HL-60 (cell line): ENCODE measurements around the gene SOWAHA.

Source experiments
- DNase-seq, 2 experiments: peaks; one replicate each; pipeline ENCODE4 v3.0.0-alpha.2; 2010 to 2020; ENCODE audit warnings: low read depth in 1 of 2, low spot score in 1 of 2
- H3K27ac ChIP-seq: fragments of 250-450 bp; sonication (Bioruptor Pico); replicated peaks from 2 replicates; pipeline ENCODE4 v1.5.1; 2020; ENCODE audit warnings: mild to moderate bottlenecking, moderate library complexity
- H3K27me3 ChIP-seq: fragments of 250-450 bp; sonication (Bioruptor Pico); 2 replicates; pipeline ENCODE4 v1.5.1; 2021; ENCODE audit warnings: mild to moderate bottlenecking, moderate library complexity; ENCODE audit not compliant: insufficient read depth, poor library complexity, severe bottlenecking
- H3K4me3 ChIP-seq: replicated peaks from 2 replicates; pipeline ENCODE4 v1.5.1; 2011; ENCODE audit warnings: mild to moderate bottlenecking, control low read depth, low read length; ENCODE audit not compliant: insufficient read depth
- CTCF ChIP-seq: IDR thresholded peaks from one replicate; pipeline ENCODE4 v1.5.1; 2011; ENCODE audit warnings: low read length, control low read depth, inconsistent platforms; ENCODE audit not compliant: insufficient read depth
- GABPA ChIP-seq: IDR thresholded peaks from 2 replicates; pipeline ENCODE4 v1.6.1; 2012; ENCODE audit warnings: low read depth
- POLR2AphosphoS5 ChIP-seq: IDR thresholded peaks from 2 replicates; pipeline ENCODE4 v1.6.1; 2012; ENCODE audit warnings: low read depth
- SPI1 ChIP-seq: IDR thresholded peaks from 2 replicates; pipeline ENCODE4 v1.6.1; 2012; ENCODE audit warnings: low read depth, mild to moderate bottlenecking, borderline replicate concordance
- TF ChIP-seq, protein P1 (sequence below): IDR thresholded peaks from 2 replicates; pipeline ENCODE4 v1.6.1; 2012; ENCODE audit warnings: low read depth; ENCODE audit not compliant: insufficient replicate concordance

The SOWAHA gene

DNA sequence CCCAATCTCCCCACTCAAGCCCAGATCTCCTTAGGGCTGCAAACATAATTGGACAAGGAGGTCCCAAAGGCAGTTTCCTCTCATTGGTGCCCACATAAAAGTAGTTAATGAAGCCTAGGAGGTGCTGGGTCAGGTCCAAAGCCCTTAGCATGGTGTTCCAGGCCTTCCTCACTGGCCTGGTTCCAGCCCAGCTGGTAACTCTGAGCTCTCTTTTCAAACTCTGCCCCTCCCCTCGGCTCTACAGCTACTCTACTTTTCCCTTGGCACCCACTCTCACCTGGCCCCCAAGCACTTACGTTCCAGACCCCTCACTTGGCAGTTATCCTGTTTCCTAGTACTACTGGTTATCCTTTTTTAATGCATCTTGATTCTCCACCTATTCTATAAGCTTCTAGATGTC, 46.0 kb upstream of the SOWAHA start:
- no peak overlapping the region for H3K27ac ChIP-seq
- TF ChIP-seq GABPA (no peak), CTCF (no peak), SPI1 (no peak), POLR2AphosphoS5 (no peak)
- TF ChIP-seq, protein P1, sequence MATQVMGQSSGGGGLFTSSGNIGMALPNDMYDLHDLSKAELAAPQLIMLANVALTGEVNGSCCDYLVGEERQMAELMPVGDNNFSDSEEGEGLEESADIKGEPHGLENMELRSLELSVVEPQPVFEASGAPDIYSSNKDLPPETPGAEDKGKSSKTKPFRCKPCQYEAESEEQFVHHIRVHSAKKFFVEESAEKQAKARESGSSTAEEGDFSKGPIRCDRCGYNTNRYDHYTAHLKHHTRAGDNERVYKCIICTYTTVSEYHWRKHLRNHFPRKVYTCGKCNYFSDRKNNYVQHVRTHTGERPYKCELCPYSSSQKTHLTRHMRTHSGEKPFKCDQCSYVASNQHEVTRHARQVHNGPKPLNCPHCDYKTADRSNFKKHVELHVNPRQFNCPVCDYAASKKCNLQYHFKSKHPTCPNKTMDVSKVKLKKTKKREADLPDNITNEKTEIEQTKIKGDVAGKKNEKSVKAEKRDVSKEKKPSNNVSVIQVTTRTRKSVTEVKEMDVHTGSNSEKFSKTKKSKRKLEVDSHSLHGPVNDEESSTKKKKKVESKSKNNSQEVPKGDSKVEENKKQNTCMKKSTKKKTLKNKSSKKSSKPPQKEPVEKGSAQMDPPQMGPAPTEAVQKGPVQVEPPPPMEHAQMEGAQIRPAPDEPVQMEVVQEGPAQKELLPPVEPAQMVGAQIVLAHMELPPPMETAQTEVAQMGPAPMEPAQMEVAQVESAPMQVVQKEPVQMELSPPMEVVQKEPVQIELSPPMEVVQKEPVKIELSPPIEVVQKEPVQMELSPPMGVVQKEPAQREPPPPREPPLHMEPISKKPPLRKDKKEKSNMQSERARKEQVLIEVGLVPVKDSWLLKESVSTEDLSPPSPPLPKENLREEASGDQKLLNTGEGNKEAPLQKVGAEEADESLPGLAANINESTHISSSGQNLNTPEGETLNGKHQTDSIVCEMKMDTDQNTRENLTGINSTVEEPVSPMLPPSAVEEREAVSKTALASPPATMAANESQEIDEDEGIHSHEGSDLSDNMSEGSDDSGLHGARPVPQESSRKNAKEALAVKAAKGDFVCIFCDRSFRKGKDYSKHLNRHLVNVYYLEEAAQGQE: no peak
- no peak for DNase-seq
- no peaks in the 10 kb centered on the region for H3K27me3 ChIP-seq
- H3K4me3 ChIP-seq: no peak overlapping the region

- Histone ChIP-seq H3K27me3 (no peaks in the 10 kb centered on the region), H3K27ac (no peak overlapping the region), H3K4me3 (no peak overlapping the region)
- no peak for TF ChIP-seq POLR2AphosphoS5
- TF ChIP-seq, protein P1: no peak
- TF ChIP-seq SPI1: no peak
- TF ChIP-seq GABPA: no peak
- no peak for TF ChIP-seq CTCF
- no peak for DNase-seq
Measured at GRCh38 chr5:132768485-132768868, 44.6 kb upstream of the SOWAHA start.

- no peak overlapping the region for H3K4me3 ChIP-seq
- DNase-seq: no peak
- no peak overlapping the region for H3K27ac ChIP-seq
- TF ChIP-seq CTCF: no peak
- TF ChIP-seq, protein P1: no peak
- no peak for TF ChIP-seq GABPA
- TF ChIP-seq POLR2AphosphoS5: no peak
- no peak for TF ChIP-seq SPI1
- H3K27me3 ChIP-seq: no peaks in the 10 kb centered on the region
Measured at GRCh38 chr5:132770476-132771159, 42.5 kb upstream of the SOWAHA start.
